DMS 273 treated with DMSO at 0.1 percent for 48 hours (cell line): Measurements from ENCODE around the gene RNF8.
"Not testable (repeated sequence)": the region's sequence is repeated elsewhere in the genome, so short reads cannot be mapped to it uniquely, and the experiment has no call there.

Experiments used
- DNase-seq: peaks from one replicate; lab custom pipeline; 2025; lab: John Stamatoyannopoulos, UW

The RNF8 gene

GRCh38 chr6:37353761-37354525 lies at the start of gene RNF8:
Gene RNF8 (plus strand): TSS chr6:37353983. CDS start chr6:37354165, 182 bp downstream.
- peak; percentile 82 for DNase-seq

GRCh38 chr6:37304766-37305165 lies 49.0 kb upstream of the RNF8 start:
- no peak for DNase-seq

GRCh38 chr6:37305841-37306425 lies 47.9 kb upstream of the RNF8 start:
- no peak for DNase-seq

DNA sequence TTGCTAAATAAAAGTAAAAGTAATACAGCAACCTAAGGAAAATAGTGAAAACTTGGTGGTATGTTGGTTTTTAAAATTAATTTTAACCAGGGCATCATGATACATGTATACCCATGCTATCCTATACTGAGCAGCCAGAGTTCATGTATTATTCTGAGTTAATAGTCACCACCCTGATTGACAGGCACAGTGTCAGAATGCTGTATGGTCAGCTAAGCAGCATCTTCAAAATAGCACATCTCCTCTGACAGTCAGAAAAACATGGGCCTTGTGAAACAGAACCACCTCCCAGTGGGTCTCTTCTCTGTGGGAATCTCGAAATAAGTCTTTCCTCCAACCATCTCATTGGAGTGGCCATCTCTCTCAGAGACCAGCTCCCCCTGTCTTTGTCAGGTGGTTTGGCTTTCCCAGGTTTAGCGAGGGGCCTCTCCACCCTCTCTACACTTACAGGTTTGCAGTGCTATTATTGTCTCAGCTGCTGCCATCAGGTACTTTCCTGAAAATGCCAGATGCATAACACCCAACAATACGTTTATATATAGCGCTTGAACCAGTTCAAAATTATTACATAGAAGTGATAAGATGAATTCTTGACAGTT lies 47.1 kb upstream of the RNF8 start:
- no peak for DNase-seq

- DNase-seq = not testable (repeated sequence)
Measured at GRCh38 chr6:37307484-37307883, 46.3 kb upstream of the RNF8 start.

DNA sequence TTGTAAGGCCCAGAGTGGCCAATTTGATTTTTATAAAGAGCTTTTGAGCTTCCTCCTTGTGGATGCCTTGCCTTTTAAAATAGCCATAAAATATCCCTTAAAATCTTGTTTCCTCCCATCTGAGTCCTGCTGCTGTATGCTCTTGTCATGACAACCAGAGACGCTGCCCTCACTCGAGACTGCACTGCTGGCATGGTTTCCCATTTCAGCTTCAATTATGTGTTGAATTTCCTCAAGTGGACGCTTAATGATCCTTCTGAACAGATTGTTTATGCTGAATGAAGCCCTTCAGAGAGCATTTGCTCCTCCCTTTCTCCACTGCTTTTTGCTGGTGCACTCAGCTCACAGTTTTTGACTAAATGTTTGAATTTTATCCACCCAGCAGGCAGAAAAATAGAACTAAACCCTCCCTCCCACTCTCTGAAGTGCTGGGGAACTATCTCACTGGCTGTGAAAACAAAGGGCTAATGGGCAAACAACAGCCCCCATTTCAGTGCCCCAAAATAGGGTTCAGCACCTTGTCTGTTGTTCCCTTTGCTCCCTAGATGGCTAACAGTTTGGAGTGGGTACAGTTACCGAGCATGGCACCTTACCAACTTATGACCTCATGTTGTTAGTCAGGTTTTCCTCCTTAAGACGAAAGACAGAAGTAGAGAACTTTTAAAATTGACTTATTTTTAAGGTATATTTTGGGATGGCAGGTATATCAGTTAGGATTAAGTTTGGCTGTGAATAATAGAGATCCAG lies 45.5 kb upstream of the RNF8 start:
- peak; percentile 70 for DNase-seq

- DNase-seq = no peak
Measured at GRCh38 chr6:37309046-37309445, 44.7 kb upstream of the RNF8 start.

GRCh38 chr6:37309692-37310091 lies 44.1 kb upstream of the RNF8 start:
- no peak for DNase-seq

GRCh38 chr6:37310966-37311365 lies 42.8 kb upstream of the RNF8 start:
- DNase-seq = no peak

DNA sequence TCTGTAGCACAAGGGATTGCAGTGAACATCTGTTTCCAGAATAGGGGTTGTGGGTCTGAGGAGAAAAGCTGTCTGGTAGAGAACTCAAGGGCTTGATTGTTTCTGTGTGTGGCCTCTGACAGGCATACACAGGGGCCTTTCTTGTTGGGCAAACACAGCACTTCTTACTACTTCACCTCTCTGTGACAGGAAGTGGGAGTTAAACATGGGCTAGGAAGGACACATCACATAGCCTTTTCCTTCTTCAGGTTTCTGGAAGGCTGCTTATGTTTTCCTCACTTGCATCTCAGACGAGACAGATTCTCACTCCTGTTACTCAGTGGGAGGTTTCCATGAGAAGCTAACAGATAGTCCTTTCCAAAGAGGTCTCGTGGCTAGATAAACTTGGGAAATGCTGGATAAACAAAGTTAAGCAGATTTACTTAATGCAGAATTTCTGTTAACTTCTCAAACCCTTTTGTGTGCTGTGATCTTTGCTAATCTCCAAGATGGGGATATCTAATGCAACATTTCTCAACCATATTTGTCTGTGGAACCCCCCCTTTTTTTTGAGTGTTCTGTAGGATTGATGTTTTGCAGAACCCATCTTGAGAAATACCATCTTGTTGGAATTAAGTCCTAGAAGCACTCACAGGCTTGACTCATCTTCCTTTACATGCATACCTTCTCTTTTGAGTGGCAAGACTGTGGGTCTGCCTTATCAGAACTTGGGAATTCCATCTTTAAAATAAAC lies 41.9 kb upstream of the RNF8 start:
- DNase-seq = no peak

GRCh38 chr6:37313723-37314486 lies 39.9 kb upstream of the RNF8 start:
- no peak for DNase-seq

GRCh38 chr6:37314487-37315156 lies 39.2 kb upstream of the RNF8 start:
- peak; percentile 64 for DNase-seq

- no peak for DNase-seq
Measured at GRCh38 chr6:37315157-37315515, 38.6 kb upstream of the RNF8 start.

DNA sequence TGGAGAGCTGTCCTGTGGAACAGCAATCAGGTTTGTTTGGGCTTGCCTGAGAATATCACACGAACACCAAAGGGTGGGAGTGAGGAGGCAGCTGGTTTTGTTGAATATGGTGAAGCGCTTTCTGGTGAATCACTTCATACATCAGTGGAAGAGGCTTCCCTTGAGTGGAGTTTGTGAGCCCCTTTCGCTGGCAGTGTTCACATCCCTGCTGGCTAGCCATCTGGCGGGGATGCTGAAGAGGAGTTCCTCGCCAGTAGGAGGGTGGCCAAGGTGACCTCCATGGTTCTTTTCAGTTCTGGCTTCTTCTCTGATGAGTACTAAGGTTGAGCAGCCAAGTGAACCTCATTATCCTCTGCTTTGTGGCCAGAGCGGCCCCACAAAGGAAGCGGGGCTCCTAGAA lies 37.7 kb upstream of the RNF8 start:
- DNase-seq = peak; percentile 65

GRCh38 chr6:37317312-37318038 lies 36.3 kb upstream of the RNF8 start:
- DNase-seq = no peak

GRCh38 chr6:37319156-37319555 lies 34.6 kb upstream of the RNF8 start:
- no peak for DNase-seq

DNA sequence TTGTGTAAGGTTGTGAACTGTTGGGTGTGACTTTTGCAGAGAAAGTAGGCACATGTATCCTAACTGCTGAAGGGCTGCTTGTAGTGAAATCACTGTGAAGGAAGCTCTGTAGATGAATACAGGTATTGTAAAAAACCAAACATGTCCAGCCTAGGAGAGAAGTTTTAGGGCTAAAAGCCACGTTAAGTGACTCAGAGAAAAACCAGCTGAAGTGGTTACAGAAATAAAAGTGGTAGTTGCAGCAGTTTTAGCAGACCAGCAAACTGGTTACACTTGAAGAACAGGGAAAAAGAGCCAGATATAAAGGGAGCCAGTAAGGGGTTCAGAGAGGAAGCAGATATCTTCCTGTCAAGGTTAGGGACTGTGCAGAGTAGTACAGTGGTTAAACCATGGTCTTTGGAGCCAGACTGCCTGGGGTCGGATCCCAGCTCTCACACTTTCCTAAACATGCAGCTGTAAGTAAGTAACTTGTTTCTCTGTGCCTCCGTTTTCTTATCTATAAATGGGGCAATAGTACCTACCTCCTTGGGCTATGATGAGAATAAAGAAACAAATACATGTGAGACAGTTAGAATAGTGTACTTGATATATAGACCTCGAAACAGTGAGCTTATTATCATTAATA lies 33.8 kb upstream of the RNF8 start:
- DNase-seq = no peak

- DNase-seq = no peak
Measured at GRCh38 chr6:37320646-37321045, 33.1 kb upstream of the RNF8 start.

- no peak for DNase-seq
Measured at GRCh38 chr6:37321101-37321500, 32.7 kb upstream of the RNF8 start.
